ENCODE results near the gene RTL3.

Gene RTL3

GRCh38 chrX:78658845-78659744, at the start of gene RTL3:
Gene RTL3, minus strand, starts transcription at chrX:78659328. Its CDS starts 908 bp downstream, at chrX:78658420.
- no peak within 1 kb of the TSS for H3K27ac ChIP-seq (ENCODE audit: low read length)
- no peaks in the 10 kb centered on the region for H3K4me1 ChIP-seq (ENCODE audit: control insufficient read depth, low read depth, low read length)
- no peak within 1 kb of the TSS for H3K4me3 ChIP-seq (ENCODE audit: low read length)
- H3K36me3 ChIP-seq (ENCODE audit: control insufficient read depth, low read depth, low read length), result no peaks in the 10 kb centered on the region
- H3K9ac ChIP-seq (ENCODE audit: low read length), result no peak within 1 kb of the TSS
- H3K27me3 ChIP-seq (ENCODE audit: control insufficient read depth, insufficient read depth, low read length), result no peaks in the 10 kb centered on the region
- peaks cover 13% of the 10 kb centered on the region for H3K9me3 ChIP-seq (ENCODE audit: control insufficient read depth, low read depth, low read length)

GRCh38 chrX:78708816-78709215, 49.7 kb upstream of the RTL3 start:
- H3K4me3 ChIP-seq (ENCODE audit: low read length), result no peak overlapping the region
- no peaks in the 10 kb centered on the region for H3K36me3 ChIP-seq (ENCODE audit: control insufficient read depth, low read depth, low read length)
- peaks cover 20% of the 10 kb centered on the region for H3K9me3 ChIP-seq (ENCODE audit: control insufficient read depth, low read depth, low read length)
- H3K27ac ChIP-seq (ENCODE audit: low read length), result no peak overlapping the region
- H3K27me3 ChIP-seq (ENCODE audit: control insufficient read depth, insufficient read depth, low read length), result no peaks in the 10 kb centered on the region
- no peaks in the 10 kb centered on the region for H3K4me1 ChIP-seq (ENCODE audit: control insufficient read depth, low read depth, low read length)
- no peak overlapping the region for H3K9ac ChIP-seq (ENCODE audit: low read length)

- Histone ChIP-seq H3K27me3 (ENCODE audit: control insufficient read depth, insufficient read depth, low read length) (no peaks in the 10 kb centered on the region), H3K27ac (ENCODE audit: low read length) (no peak overlapping the region), H3K4me1 (ENCODE audit: control insufficient read depth, low read depth, low read length) (no peaks in the 10 kb centered on the region), H3K9me3 (ENCODE audit: control insufficient read depth, low read depth, low read length) (peaks cover 20% of the 10 kb centered on the region), H3K9ac (ENCODE audit: low read length) (no peak overlapping the region), H3K4me3 (ENCODE audit: low read length) (no peak overlapping the region), H3K36me3 (ENCODE audit: control insufficient read depth, low read depth, low read length) (no peaks in the 10 kb centered on the region)
These were observed 49.1 kb upstream of the RTL3 start for GRCh38 chrX:78708262-78708661.

- H3K4me3 ChIP-seq (ENCODE audit: low read length), result no peak overlapping the region
- no peak overlapping the region for H3K27ac ChIP-seq (ENCODE audit: low read length)
- no peaks in the 10 kb centered on the region for H3K36me3 ChIP-seq (ENCODE audit: control insufficient read depth, low read depth, low read length)
These were observed 46.9 kb upstream of the RTL3 start for GRCh38 chrX:78706071-78706470.

GRCh38 chrX:78693536-78693935, 34.4 kb upstream of the RTL3 start:
- H3K27me3 ChIP-seq (ENCODE audit: control insufficient read depth, insufficient read depth, low read length), result no peaks in the 10 kb centered on the region
- no peak overlapping the region for H3K9ac ChIP-seq (ENCODE audit: low read length)
- no peaks in the 10 kb centered on the region for H3K36me3 ChIP-seq (ENCODE audit: control insufficient read depth, low read depth, low read length)
- H3K4me3 ChIP-seq (ENCODE audit: low read length), result no peak overlapping the region
- H3K27ac ChIP-seq (ENCODE audit: low read length), result no peak overlapping the region
- H3K9me3 ChIP-seq (ENCODE audit: control insufficient read depth, low read depth, low read length), result peaks cover 6% of the 10 kb centered on the region
- no peaks in the 10 kb centered on the region for H3K4me1 ChIP-seq (ENCODE audit: control insufficient read depth, low read depth, low read length)

More at GRCh38 chrX:78706071-78706470, 46.9 kb upstream of the RTL3 start:
- H3K9me3 ChIP-seq (ENCODE audit: control insufficient read depth, low read depth, low read length), result peaks cover 16% of the 10 kb centered on the region
- H3K27me3 ChIP-seq (ENCODE audit: control insufficient read depth, insufficient read depth, low read length), result no peaks in the 10 kb centered on the region
- no peaks in the 10 kb centered on the region for H3K4me1 ChIP-seq (ENCODE audit: control insufficient read depth, low read depth, low read length)
- no peak overlapping the region for H3K9ac ChIP-seq (ENCODE audit: low read length)

GRCh38 chrX:78693012-78693411, 33.9 kb upstream of the RTL3 start:
- H3K4me1 ChIP-seq (ENCODE audit: control insufficient read depth, low read depth, low read length), result no peaks in the 10 kb centered on the region
- H3K36me3 ChIP-seq (ENCODE audit: control insufficient read depth, low read depth, low read length), result no peaks in the 10 kb centered on the region
- no peak overlapping the region for H3K4me3 ChIP-seq (ENCODE audit: low read length)
- H3K27ac ChIP-seq (ENCODE audit: low read length), result no peak overlapping the region
- H3K9me3 ChIP-seq (ENCODE audit: control insufficient read depth, low read depth, low read length), result peaks cover 6% of the 10 kb centered on the region
- H3K27me3 ChIP-seq (ENCODE audit: control insufficient read depth, insufficient read depth, low read length), result no peaks in the 10 kb centered on the region
- H3K9ac ChIP-seq (ENCODE audit: low read length), result no peak overlapping the region

GRCh38 chrX:78687586-78687985, 28.5 kb upstream of the RTL3 start:
- Histone ChIP-seq H3K9me3 (ENCODE audit: control insufficient read depth, low read depth, low read length) (peaks cover 18% of the 10 kb centered on the region), H3K27me3 (ENCODE audit: control insufficient read depth, insufficient read depth, low read length) (no peaks in the 10 kb centered on the region), H3K4me3 (ENCODE audit: low read length) (no peak overlapping the region), H3K27ac (ENCODE audit: low read length) (no peak overlapping the region), H3K9ac (ENCODE audit: low read length) (no peak overlapping the region), H3K4me1 (ENCODE audit: control insufficient read depth, low read depth, low read length) (no peaks in the 10 kb centered on the region), H3K36me3 (ENCODE audit: control insufficient read depth, low read depth, low read length) (no peaks in the 10 kb centered on the region)

GRCh38 chrX:78673246-78673645, 14.1 kb upstream of the RTL3 start:
- H3K4me1 ChIP-seq (ENCODE audit: control insufficient read depth, low read depth, low read length), result no peaks in the 10 kb centered on the region
- no peak overlapping the region for H3K9ac ChIP-seq (ENCODE audit: low read length)
- H3K36me3 ChIP-seq (ENCODE audit: control insufficient read depth, low read depth, low read length), result no peaks in the 10 kb centered on the region
- H3K9me3 ChIP-seq (ENCODE audit: control insufficient read depth, low read depth, low read length), result peaks cover 20% of the 10 kb centered on the region
- no peak overlapping the region for H3K27ac ChIP-seq (ENCODE audit: low read length)
- no peaks in the 10 kb centered on the region for H3K27me3 ChIP-seq (ENCODE audit: control insufficient read depth, insufficient read depth, low read length)
- H3K4me3 ChIP-seq (ENCODE audit: low read length), result no peak overlapping the region

- Histone ChIP-seq H3K9ac (ENCODE audit: low read length) (no peak overlapping the region), H3K4me3 (ENCODE audit: low read length) (no peak overlapping the region), H3K27ac (ENCODE audit: low read length) (no peak overlapping the region), H3K4me1 (ENCODE audit: control insufficient read depth, low read depth, low read length) (no peaks in the 10 kb centered on the region), H3K27me3 (ENCODE audit: control insufficient read depth, insufficient read depth, low read length) (no peaks in the 10 kb centered on the region), H3K9me3 (ENCODE audit: control insufficient read depth, low read depth, low read length) (peaks cover 12% of the 10 kb centered on the region), H3K36me3 (ENCODE audit: control insufficient read depth, low read depth, low read length) (no peaks in the 10 kb centered on the region)
These were observed 6.2 kb upstream of the RTL3 start for GRCh38 chrX:78665342-78665741.

- no peaks in the 10 kb centered on the region for H3K27me3 ChIP-seq (ENCODE audit: control insufficient read depth, insufficient read depth, low read length)
- peaks cover 13% of the 10 kb centered on the region for H3K9me3 ChIP-seq (ENCODE audit: control insufficient read depth, low read depth, low read length)
- no peak overlapping the region for H3K4me3 ChIP-seq (ENCODE audit: low read length)
- H3K27ac ChIP-seq (ENCODE audit: low read length), result no peak overlapping the region
- no peak overlapping the region for H3K9ac ChIP-seq (ENCODE audit: low read length)
- H3K4me1 ChIP-seq (ENCODE audit: control insufficient read depth, low read depth, low read length), result no peaks in the 10 kb centered on the region
- H3K36me3 ChIP-seq (ENCODE audit: control insufficient read depth, low read depth, low read length), result no peaks in the 10 kb centered on the region
These were observed 2.7 kb upstream of the RTL3 start for GRCh38 chrX:78661836-78662235.

- Histone ChIP-seq H3K9ac (ENCODE audit: low read length) (no peak overlapping the region), H3K27me3 (ENCODE audit: control insufficient read depth, insufficient read depth, low read length) (no peaks in the 10 kb centered on the region), H3K36me3 (ENCODE audit: control insufficient read depth, low read depth, low read length) (no peaks in the 10 kb centered on the region), H3K9me3 (ENCODE audit: control insufficient read depth, low read depth, low read length) (peaks cover 12% of the 10 kb centered on the region), H3K4me1 (ENCODE audit: control insufficient read depth, low read depth, low read length) (no peaks in the 10 kb centered on the region), H3K27ac (ENCODE audit: low read length) (no peak overlapping the region), H3K4me3 (ENCODE audit: low read length) (no peak overlapping the region)
These were observed 827 bp upstream of the RTL3 start for GRCh38 chrX:78659955-78660354.

GRCh38 chrX:78658414-78658813, 714 bp downstream of the RTL3 start:
- no peak overlapping the region for H3K27ac ChIP-seq (ENCODE audit: low read length)
- H3K9me3 ChIP-seq (ENCODE audit: control insufficient read depth, low read depth, low read length), result peaks cover 14% of the 10 kb centered on the region
- H3K4me3 ChIP-seq (ENCODE audit: low read length), result no peak overlapping the region
- no peaks in the 10 kb centered on the region for H3K27me3 ChIP-seq (ENCODE audit: control insufficient read depth, insufficient read depth, low read length)
- H3K36me3 ChIP-seq (ENCODE audit: control insufficient read depth, low read depth, low read length), result no peaks in the 10 kb centered on the region
- no peaks in the 10 kb centered on the region for H3K4me1 ChIP-seq (ENCODE audit: control insufficient read depth, low read depth, low read length)
- no peak overlapping the region for H3K9ac ChIP-seq (ENCODE audit: low read length)
